ENCODE measurements around the gene TARS3.

Gene TARS3

DNA sequence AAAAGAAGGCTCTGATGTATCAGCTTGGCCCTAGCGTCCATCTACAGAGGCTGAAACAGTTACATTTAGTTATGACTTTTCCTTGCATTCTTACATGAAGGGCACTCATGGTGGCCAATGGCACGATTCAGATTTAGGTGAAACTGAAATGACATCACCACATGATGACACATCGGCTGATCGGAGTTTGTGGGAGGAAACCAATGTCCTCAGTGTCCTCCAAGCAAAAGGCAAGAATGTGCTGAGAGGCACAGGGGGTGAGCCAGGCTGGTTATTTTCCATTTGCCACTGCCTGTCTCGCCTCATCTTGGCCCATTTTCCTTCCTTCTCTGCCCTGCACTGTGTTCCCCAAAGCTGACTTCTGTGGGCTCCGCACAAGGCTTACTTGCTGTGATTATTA, 34.4 kb downstream of the TARS3 start:
- no peak for TF ChIP-seq TAF1 (IDR thresholded peaks at IDR 0.05; ENCODE audit: borderline replicate concordance, insufficient read depth, low read length)
- TF ChIP-seq FOXP2 (optimal IDR thresholded peaks at IDR 0.05; ENCODE audit: borderline replicate concordance, extremely low read depth, extremely low read length, insufficient read depth) = no peak
- TF ChIP-seq SIN3A (IDR thresholded peaks at IDR 0.05; ENCODE audit: borderline replicate concordance, insufficient read depth, low read length) = no peak
- no peak for TF ChIP-seq POLR2AphosphoS5 (IDR thresholded peaks at IDR 0.05; ENCODE audit: low read depth, low read length)
- TF ChIP-seq, protein P1, sequence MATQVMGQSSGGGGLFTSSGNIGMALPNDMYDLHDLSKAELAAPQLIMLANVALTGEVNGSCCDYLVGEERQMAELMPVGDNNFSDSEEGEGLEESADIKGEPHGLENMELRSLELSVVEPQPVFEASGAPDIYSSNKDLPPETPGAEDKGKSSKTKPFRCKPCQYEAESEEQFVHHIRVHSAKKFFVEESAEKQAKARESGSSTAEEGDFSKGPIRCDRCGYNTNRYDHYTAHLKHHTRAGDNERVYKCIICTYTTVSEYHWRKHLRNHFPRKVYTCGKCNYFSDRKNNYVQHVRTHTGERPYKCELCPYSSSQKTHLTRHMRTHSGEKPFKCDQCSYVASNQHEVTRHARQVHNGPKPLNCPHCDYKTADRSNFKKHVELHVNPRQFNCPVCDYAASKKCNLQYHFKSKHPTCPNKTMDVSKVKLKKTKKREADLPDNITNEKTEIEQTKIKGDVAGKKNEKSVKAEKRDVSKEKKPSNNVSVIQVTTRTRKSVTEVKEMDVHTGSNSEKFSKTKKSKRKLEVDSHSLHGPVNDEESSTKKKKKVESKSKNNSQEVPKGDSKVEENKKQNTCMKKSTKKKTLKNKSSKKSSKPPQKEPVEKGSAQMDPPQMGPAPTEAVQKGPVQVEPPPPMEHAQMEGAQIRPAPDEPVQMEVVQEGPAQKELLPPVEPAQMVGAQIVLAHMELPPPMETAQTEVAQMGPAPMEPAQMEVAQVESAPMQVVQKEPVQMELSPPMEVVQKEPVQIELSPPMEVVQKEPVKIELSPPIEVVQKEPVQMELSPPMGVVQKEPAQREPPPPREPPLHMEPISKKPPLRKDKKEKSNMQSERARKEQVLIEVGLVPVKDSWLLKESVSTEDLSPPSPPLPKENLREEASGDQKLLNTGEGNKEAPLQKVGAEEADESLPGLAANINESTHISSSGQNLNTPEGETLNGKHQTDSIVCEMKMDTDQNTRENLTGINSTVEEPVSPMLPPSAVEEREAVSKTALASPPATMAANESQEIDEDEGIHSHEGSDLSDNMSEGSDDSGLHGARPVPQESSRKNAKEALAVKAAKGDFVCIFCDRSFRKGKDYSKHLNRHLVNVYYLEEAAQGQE (IDR thresholded peaks at IDR 0.05; ENCODE audit: insufficient read depth in 1 of 2, low read depth in 2 of 2, low read length in 2 of 2) = no peak

DNA sequence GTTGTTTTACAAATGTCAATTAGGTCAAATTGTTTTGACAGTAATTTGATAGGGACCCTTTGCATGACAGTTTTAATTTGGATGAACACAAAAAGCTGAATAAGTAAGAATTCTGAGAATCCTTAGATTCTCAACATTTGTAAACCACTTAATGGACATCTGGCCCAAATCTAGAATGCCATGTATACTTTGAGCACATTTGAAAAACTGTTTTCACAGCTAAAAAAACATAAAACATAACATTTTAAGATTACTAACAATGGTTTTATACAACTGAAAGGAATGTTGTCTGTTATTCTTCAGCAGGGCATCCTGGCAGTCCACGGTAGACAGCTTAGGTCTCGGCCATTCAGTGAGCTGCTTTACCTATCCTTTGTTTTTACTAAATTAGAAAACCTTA, 37.6 kb downstream of the TARS3 start:
- TF ChIP-seq FOXP2 (optimal IDR thresholded peaks at IDR 0.05; ENCODE audit: borderline replicate concordance, extremely low read depth, extremely low read length, insufficient read depth) (no peak), SIN3A (IDR thresholded peaks at IDR 0.05; ENCODE audit: borderline replicate concordance, insufficient read depth, low read length) (no peak), POLR2AphosphoS5 (IDR thresholded peaks at IDR 0.05; ENCODE audit: low read depth, low read length) (no peak), TAF1 (IDR thresholded peaks at IDR 0.05; ENCODE audit: borderline replicate concordance, insufficient read depth, low read length) (no peak)
- TF ChIP-seq, protein P1 (IDR thresholded peaks at IDR 0.05; ENCODE audit: insufficient read depth in 1 of 2, low read depth in 2 of 2, low read length in 2 of 2) = no peak

DNA sequence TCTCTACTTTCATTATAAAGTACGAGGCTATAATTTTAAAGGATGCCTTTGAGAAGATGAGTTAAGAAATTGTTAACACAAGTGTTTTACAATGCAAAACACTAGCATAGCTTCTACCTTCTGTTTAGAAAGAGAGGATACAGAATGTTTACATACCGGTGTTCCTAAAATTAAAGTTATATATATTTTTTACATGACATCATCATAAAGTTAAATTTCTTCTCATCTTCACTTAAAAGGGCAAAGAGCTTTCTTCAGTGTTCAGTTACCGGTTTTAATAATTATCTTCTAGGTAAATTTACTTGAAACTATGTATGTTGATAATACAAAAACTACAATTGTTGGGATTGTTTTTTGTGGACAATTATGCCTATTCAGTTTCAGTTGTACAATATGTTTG, 39.4 kb downstream of the TARS3 start:
- TF ChIP-seq TAF1 (IDR thresholded peaks at IDR 0.05; ENCODE audit: borderline replicate concordance, insufficient read depth, low read length) (no peak), POLR2AphosphoS5 (IDR thresholded peaks at IDR 0.05; ENCODE audit: low read depth, low read length) (no peak), FOXP2 (optimal IDR thresholded peaks at IDR 0.05; ENCODE audit: borderline replicate concordance, extremely low read depth, extremely low read length, insufficient read depth) (no peak), SIN3A (IDR thresholded peaks at IDR 0.05; ENCODE audit: borderline replicate concordance, insufficient read depth, low read length) (no peak)
- TF ChIP-seq, protein P1 (IDR thresholded peaks at IDR 0.05; ENCODE audit: insufficient read depth in 1 of 2, low read depth in 2 of 2, low read length in 2 of 2) = no peak

DNA sequence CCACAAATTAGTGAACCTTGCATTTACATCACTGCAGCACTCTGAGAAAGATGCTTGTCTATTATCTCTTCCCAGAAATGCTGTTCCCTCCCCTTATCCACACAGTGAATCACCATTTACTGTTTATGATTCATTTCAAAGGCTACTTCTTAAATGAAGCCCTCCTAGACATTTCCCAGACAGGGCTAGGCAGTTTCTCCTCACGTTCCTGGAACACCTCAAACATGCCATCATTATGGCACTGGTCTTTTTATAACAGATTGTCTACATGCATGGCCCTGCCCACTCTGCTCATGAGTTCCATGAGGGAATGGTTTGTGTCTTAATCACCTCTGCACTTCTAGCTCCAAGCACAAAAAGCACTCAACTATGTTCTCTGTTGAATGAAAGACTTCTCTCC, 39.9 kb downstream of the TARS3 start:
- TF ChIP-seq POLR2AphosphoS5 (IDR thresholded peaks at IDR 0.05; ENCODE audit: low read depth, low read length) (no peak), FOXP2 (optimal IDR thresholded peaks at IDR 0.05; ENCODE audit: borderline replicate concordance, extremely low read depth, extremely low read length, insufficient read depth) (no peak), TAF1 (IDR thresholded peaks at IDR 0.05; ENCODE audit: borderline replicate concordance, insufficient read depth, low read length) (no peak), SIN3A (IDR thresholded peaks at IDR 0.05; ENCODE audit: borderline replicate concordance, insufficient read depth, low read length) (no peak)
- TF ChIP-seq, protein P1 (IDR thresholded peaks at IDR 0.05; ENCODE audit: insufficient read depth in 1 of 2, low read depth in 2 of 2, low read length in 2 of 2) = no peak

DNA sequence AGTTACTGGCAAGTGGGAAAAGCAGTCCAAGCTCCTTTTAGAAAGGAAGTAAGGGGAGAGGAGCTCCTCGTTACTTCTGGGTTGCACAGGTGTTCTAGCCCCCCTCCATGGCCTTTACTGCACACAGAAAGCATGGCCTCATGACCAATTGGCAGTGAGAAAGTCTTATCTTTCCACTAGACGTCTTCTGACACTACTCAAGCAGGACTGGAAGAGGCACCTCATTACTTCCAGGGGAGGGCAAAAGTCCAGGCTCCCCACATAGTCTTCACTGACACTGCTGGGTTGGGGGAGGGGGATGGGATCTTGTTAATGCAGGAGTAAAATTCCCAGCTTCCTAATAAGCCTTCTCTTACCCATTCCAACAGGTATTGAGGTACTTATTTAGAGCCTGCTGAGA, 44.5 kb downstream of the TARS3 start:
- TF ChIP-seq TAF1 (IDR thresholded peaks at IDR 0.05; ENCODE audit: borderline replicate concordance, insufficient read depth, low read length) = no peak
- no peak for TF ChIP-seq FOXP2 (optimal IDR thresholded peaks at IDR 0.05; ENCODE audit: borderline replicate concordance, extremely low read depth, extremely low read length, insufficient read depth)
- TF ChIP-seq POLR2AphosphoS5 (IDR thresholded peaks at IDR 0.05; ENCODE audit: low read depth, low read length) = no peak
- TF ChIP-seq SIN3A (IDR thresholded peaks at IDR 0.05; ENCODE audit: borderline replicate concordance, insufficient read depth, low read length) = no peak
- TF ChIP-seq, protein P1 (IDR thresholded peaks at IDR 0.05; ENCODE audit: insufficient read depth in 1 of 2, low read depth in 2 of 2, low read length in 2 of 2) = no peak

Data from PFSK-1 (cell line).